Brain microvascular endothelial cell (primary cell): ENCODE measurements around the gene GRM8.

Experiments used
- DNase-seq: peaks from one replicate; pipeline ENCODE4 v3.0.0-alpha.2; 2020
- H3K27ac ChIP-seq: fragments of 250-450 bp; sonication (Bioruptor Pico); 2 replicates; pipeline ENCODE4 v1.5.1; 2020; ENCODE audit warnings: mild to moderate bottlenecking, moderate library complexity
- H3K27me3 ChIP-seq: fragments of 250-450 bp; sonication (Bioruptor Pico); replicated peaks from 2 replicates; pipeline ENCODE4 v1.5.1; 2020; ENCODE audit warnings: mild to moderate bottlenecking
- H3K36me3 ChIP-seq: fragments of 250-450 bp; sonication (Bioruptor Pico); replicated peaks from 2 replicates; pipeline ENCODE4 v1.5.1; 2020; ENCODE audit warnings: mild to moderate bottlenecking
- H3K4me3 ChIP-seq: 2 replicates; pipeline ENCODE4 v1.5.1; 2011; ENCODE audit warnings: low read depth, mild to moderate bottlenecking, control low read depth, low read length, moderate library complexity
- in situ Hi-C: cut with HindIII; loops from 2 replicates; pipeline ENCODE4 v1.10.0; 2017; ENCODE audit warnings: low sequenced_read_pairs, low pct_ligation_motif_present
- TF ChIP-seq, protein P1 (sequence below): IDR thresholded peaks from 2 replicates; pipeline ENCODE4 v1.5.1; 2011; ENCODE audit warnings: low read depth, mild to moderate bottlenecking, moderate library complexity, low read length, control low read depth, inconsistent platforms; ENCODE audit errors: missing control alignments

Gene GRM8

DNA sequence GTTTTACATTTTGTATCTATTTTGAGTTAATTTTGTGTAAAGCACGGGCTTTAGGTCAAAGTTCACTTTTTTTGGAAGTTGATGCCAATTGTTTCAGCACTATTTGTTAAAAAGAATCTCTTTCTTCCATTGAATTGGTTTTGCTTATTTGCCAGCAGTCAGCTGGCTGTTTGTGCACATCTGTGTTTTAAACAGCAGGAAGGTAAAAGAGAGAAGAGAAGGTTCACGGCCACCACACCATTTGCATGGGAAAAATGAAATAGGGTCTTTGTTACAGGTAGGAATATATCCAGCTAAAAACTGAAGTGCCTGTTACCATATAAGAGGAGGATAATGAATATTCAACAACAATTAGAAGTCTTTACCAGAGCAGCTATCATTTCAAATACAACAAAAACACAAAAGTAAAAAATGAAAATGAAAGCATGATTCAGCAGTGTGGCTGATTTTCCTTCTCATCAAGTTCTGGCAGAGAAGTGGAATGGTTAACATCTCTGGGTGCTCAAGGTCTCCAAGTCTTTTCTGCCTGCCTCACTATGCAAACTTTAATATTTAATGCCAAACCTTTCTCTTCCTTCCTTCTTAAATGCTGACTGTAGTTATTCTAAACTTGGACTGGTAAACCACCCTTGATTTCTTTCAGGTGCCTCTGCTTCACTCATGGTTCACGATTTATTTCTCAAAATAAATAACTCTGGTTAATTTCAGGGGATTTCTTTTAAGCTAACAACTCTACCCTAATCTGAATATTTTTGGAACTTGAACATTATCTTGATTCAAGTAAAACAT lies 841.5 kb downstream of the GRM8 start:
- H3K27ac ChIP-seq: no peak overlapping the region
- TF ChIP-seq, protein P1, sequence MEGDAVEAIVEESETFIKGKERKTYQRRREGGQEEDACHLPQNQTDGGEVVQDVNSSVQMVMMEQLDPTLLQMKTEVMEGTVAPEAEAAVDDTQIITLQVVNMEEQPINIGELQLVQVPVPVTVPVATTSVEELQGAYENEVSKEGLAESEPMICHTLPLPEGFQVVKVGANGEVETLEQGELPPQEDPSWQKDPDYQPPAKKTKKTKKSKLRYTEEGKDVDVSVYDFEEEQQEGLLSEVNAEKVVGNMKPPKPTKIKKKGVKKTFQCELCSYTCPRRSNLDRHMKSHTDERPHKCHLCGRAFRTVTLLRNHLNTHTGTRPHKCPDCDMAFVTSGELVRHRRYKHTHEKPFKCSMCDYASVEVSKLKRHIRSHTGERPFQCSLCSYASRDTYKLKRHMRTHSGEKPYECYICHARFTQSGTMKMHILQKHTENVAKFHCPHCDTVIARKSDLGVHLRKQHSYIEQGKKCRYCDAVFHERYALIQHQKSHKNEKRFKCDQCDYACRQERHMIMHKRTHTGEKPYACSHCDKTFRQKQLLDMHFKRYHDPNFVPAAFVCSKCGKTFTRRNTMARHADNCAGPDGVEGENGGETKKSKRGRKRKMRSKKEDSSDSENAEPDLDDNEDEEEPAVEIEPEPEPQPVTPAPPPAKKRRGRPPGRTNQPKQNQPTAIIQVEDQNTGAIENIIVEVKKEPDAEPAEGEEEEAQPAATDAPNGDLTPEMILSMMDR: no peak
- no peak for DNase-seq
- H3K36me3 ChIP-seq: no peaks in the 10 kb centered on the region
- in situ Hi-C loops: no loop called here
- H3K27me3 ChIP-seq: no peaks in the 10 kb centered on the region
- H3K4me3 ChIP-seq: no peak overlapping the region

DNA sequence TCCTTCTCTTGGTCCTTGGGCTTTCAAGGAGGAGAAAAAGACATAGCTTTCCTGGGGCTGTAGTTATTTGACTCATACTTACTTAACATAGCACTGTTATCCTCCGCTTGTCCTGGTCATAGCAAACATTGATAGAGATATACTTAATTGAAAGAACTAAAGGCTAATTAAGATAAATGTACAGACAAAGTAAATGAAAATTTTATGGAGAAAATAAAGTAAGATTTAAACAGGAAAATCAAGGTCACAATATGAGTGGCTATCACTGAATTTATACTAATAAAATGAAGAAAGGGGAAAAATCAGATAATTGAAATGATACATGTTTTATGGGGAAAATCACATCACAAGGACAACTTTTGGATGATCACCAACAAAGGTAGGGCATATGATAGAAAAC lies 849.7 kb downstream of the GRM8 start:
- in situ Hi-C loops: no loop called here
- Histone ChIP-seq H3K36me3 (no peaks in the 10 kb centered on the region), H3K4me3 (no peak overlapping the region), H3K27me3 (no peaks in the 10 kb centered on the region), H3K27ac (no peak overlapping the region)
- no peak for DNase-seq
- TF ChIP-seq, protein P1: no peak

DNA sequence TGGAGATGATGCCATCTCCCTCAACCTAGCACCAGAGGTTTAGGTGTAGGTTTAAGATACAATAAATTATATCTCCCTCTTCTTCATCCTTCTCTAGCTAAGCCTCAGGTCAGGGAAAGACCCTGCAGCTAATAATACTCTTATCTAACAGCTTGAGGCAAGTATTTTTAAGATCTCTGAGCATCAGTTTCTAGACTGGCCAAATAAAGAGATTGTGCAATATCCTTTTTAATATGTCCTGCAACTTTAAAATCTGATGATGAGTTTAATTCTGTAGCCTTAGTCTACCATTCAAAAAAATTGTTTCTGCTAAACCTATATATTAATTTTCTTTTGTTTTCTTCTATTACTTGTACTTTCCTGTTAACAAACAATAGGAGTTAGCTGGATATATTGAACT lies 850.8 kb downstream of the GRM8 start:
- TF ChIP-seq, protein P1: no peak
- Histone ChIP-seq H3K4me3 (no peak overlapping the region), H3K27ac (no peak overlapping the region), H3K36me3 (no peaks in the 10 kb centered on the region), H3K27me3 (no peaks in the 10 kb centered on the region)
- in situ Hi-C loops: no loop called here
- no peak for DNase-seq

DNA sequence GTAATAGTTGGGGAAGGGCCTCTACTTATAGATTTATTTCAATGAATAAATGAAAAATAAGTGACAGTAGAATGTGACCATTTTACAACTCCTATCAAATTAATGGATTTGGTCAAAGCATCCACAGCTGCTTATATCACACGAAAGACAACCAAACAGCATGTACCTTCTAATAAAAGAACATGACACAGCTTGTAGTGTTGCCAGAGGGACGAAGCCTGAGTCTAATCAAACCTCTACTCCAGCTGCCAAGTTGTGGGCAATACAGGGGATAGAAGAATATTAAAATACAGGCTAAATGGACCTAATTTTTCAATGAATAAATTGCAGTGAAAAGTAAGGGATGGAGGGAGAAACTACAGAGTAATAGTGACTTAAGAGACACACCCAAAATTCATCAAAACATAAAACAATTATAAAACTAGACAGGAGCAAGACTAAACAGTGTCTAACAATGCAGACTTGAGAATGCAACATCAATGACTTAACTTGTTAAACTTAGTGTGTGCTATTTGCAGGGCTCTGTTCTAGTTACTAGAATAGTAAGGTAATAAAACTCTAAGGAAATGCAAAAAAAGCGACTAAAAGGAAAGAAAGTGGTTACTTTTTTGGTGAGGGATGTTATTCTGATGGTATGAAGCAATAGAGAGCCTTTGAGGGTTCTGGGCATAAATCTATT lies 853.8 kb downstream of the GRM8 start:
- TF ChIP-seq, protein P1: no peak
- no peak overlapping the region for H3K4me3 ChIP-seq
- no peak for DNase-seq
- no peak overlapping the region for H3K27ac ChIP-seq
- no peaks in the 10 kb centered on the region for H3K27me3 ChIP-seq
- H3K36me3 ChIP-seq: no peaks in the 10 kb centered on the region
- in situ Hi-C loops: no loop called here

DNA sequence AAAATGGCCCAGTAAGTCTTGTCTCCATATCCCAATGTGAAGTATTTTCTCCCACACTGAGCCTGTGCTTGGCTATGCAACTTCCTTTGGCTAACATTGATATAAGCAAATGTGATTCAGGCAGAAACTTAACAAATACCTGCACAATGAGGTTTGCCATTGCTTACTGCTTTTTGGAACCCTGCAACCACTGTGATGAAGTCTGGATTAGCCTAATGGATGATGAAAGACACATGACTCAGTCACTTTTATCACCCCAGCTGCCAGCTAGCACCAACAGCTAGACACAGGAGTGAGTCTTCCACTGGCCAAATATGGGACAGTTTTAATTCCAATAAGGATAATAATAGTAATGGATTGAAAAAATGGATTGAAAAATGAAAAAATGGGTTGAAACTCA lies 854.5 kb downstream of the GRM8 start:
- TF ChIP-seq, protein P1: no peak
- Histone ChIP-seq H3K36me3 (no peaks in the 10 kb centered on the region), H3K27me3 (no peaks in the 10 kb centered on the region), H3K4me3 (no peak overlapping the region), H3K27ac (no peak overlapping the region)
- in situ Hi-C loops: no loop called here
- DNase-seq: no peak

DNA sequence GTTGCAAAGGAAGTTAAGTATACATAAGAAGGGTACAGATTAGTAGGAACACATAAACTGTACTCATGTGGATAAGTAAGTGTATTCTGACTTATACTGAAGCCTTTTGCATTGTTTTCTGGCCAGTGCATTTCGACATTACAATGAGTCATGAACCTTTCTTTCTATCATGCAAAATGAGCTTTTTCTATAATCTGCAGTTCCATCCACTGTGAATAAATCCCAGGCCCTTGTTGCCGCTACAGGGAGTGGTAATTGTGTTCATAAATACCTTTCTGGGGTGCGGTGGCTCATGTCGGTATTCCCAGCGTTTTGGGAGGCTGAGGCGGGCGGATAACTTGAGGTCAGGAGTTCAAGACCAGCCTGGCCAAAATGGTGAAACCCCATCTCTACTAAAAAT lies 858.3 kb downstream of the GRM8 start:
- DNase-seq: peak; percentile 1
- Histone ChIP-seq H3K36me3 (no peaks in the 10 kb centered on the region), H3K4me3 (no peak overlapping the region), H3K27me3 (no peaks in the 10 kb centered on the region), H3K27ac (no peak overlapping the region)
- TF ChIP-seq, protein P1: no peak
- in situ Hi-C loops: no loop called here
